ENCODE data around the gene ZPR1.
"Not testable (repeated sequence)": the region's sequence is repeated elsewhere in the genome, so short reads cannot be mapped to it uniquely, and the experiment has no call there.

GRCh38 chr11:116801662-116802061 lies 13.8 kb upstream of the ZPR1 start:
- not testable (repeated sequence) for TF ChIP-seq CTCF (IDR thresholded peaks at IDR 0.05); EZH2 (IDR thresholded peaks at IDR 0.05; ENCODE audit: borderline replicate concordance, insufficient read depth, low read depth, low read length, poor library complexity, severe bottlenecking)
